ENCODE measurements around the gene TBCK.

GRCh38 chr4:106011387-106011786 lies 304.6 kb downstream of the TBCK start:
- no peak for TF ChIP-seq CTCF (IDR thresholded peaks at IDR 0.05 in 2 of 3, conservative IDR thresholded peaks at IDR 0.05 in 1 of 3; ENCODE audit: borderline replicate concordance in 1 of 3, insufficient read depth in 1 of 3, low read depth in 2 of 3, low read length in 2 of 3)
- no peak for TF ChIP-seq POLR2A (IDR thresholded peaks at IDR 0.05; ENCODE audit: borderline replicate concordance, extremely low read depth, insufficient read depth, insufficient read length)
- no peak for TF ChIP-seq EZH2phosphoT487 (IDR thresholded peaks at IDR 0.05; ENCODE audit: borderline replicate concordance)
- TF ChIP-seq CEBPB (IDR thresholded peaks at IDR 0.05; ENCODE audit: low read depth), result no peak
- no peak for TF ChIP-seq ZFX (IDR thresholded peaks at IDR 0.05)
- no peak for TF ChIP-seq RAD21 (IDR thresholded peaks at IDR 0.05; ENCODE audit: low read depth)
- TF ChIP-seq ELF1 (IDR thresholded peaks at IDR 0.05; ENCODE audit: borderline replicate concordance, low read depth), result no peak
- TF ChIP-seq TCF7L2 (IDR thresholded peaks at IDR 0.05; ENCODE audit: borderline replicate concordance, extremely low read depth, insufficient read depth, insufficient read length), result no peak
- TF ChIP-seq ATF3 (IDR thresholded peaks at IDR 0.05), result no peak
- no peak for TF ChIP-seq REST (IDR thresholded peaks at IDR 0.05; ENCODE audit: low read depth)
- TF ChIP-seq SRF (IDR thresholded peaks at IDR 0.05; ENCODE audit: low read depth), result no peak
- no peak for TF ChIP-seq POLR2AphosphoS5 (IDR thresholded peaks at IDR 0.05; ENCODE audit: low read depth, low read length)
- TF ChIP-seq JUND (IDR thresholded peaks at IDR 0.05), result no peak
- no peak for TF ChIP-seq SP1 (IDR thresholded peaks at IDR 0.05; ENCODE audit: low read depth)
